Measurements from ENCODE around the gene HAO1. TPM values are rescaled to one million over a fixed set of nuclear protein-coding genes. Genes with fewer than 3 reads are reported as not detected.
A peak's percentile ranks its signal among the peaks of the same experiment; 100 is the strongest.

Gene HAO1
- total and polyA plus RNA-seq, 2 of the 13 experiments (the other 11 are each of a cell fraction or from before 2014, with no cell fraction given), result 0.03 TPM; not detected in 1

DNA sequence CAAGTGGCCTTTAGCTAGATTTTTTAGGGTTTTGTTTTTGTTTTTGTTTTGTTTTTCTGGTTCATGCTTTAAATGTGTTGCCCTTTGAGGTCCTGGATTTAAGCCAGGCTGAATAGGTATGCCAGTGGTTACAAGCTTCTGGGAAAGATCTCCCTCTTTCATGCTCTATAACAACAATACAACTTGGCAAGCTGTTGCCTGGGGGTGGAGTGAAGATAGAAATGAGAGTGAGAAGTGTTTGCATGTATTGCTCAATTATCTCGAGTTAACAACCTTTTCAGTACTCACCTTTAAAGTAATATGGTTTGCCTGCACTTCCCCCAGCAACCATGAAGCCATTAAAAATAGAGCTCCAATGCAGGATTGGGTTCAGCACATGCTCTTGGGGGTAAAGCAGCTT lies 19.2 kb upstream of the HAO1 start:
- no peaks in the 10 kb centered on the region for H4K20me1 ChIP-seq (ENCODE audit: insufficient read depth, low read length)
- H3K27me3 ChIP-seq (ENCODE audit: control insufficient read depth in 1 of 2, insufficient read depth in 2 of 2, low read length in 2 of 2), result peaks cover 0 to 2% of the 10 kb centered on the region in 2 experiments; a peak in 2 of 5 replicates
- no peak overlapping the region for H3K27ac ChIP-seq (ENCODE audit: extremely low read length, insufficient read depth, low read length)
- H3K9ac ChIP-seq (ENCODE audit: insufficient read depth, low read depth, low read length), result no peak overlapping the region
- in situ Hi-C loops (cut with HindIII; ENCODE audit: extremely low pct_ligation_motif_present, low pct_unique_long_range_greater_than_20kb), result no loop called here
- ChIA-PET CTCF (ENCODE audit: low intra/inter-chr PET ratio, low total read pairs) (no interaction called here), POLR2A (no interaction called here)
- no peaks in the 10 kb centered on the region for H3K9me3 ChIP-seq (ENCODE audit: low read length)
- no peak overlapping the region for H3K4me2 ChIP-seq (ENCODE audit: low read depth, low read length)
- H3K4me3 ChIP-seq (replicated peaks in 1 of 3; ENCODE audit: insufficient read depth in 1 of 3, low read depth in 2 of 3, low read length in 3 of 3), result no peak overlapping the region
- BruUV-seq (replicated peaks), result no TSS peak
- no peak for DNase-seq (ENCODE audit: low spot score)
- FAIRE-seq, result peak; percentile 54
- H3K79me2 ChIP-seq (ENCODE audit: insufficient read depth, low read length), result no peaks in the 10 kb centered on the region
- no peaks in the 10 kb centered on the region for H3K36me3 ChIP-seq (replicated peaks in 1 of 2; ENCODE audit: control insufficient read depth in 1 of 2, insufficient read depth in 2 of 2, low read length in 2 of 2)
- intact Hi-C loops (cut with micrococcal nuclease; ENCODE audit: unreplicated experiment), result no loop called here
- H3K4me1 ChIP-seq (ENCODE audit: insufficient read depth, low read length), result no peaks in the 10 kb centered on the region
- no peak for ATAC-seq
- H2AFZ ChIP-seq (ENCODE audit: low read length), result no peak overlapping the region
- TF ChIP-seq, protein P1, sequence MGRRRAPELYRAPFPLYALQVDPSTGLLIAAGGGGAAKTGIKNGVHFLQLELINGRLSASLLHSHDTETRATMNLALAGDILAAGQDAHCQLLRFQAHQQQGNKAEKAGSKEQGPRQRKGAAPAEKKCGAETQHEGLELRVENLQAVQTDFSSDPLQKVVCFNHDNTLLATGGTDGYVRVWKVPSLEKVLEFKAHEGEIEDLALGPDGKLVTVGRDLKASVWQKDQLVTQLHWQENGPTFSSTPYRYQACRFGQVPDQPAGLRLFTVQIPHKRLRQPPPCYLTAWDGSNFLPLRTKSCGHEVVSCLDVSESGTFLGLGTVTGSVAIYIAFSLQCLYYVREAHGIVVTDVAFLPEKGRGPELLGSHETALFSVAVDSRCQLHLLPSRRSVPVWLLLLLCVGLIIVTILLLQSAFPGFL (CRISPR knock-in tag; IDR thresholded peaks at IDR 0.05), result no peak
- TF ChIP-seq NR2F2 (IDR thresholded peaks at IDR 0.05; ENCODE audit: borderline replicate concordance, low read depth), result no peak
- no peak for TF ChIP-seq ZFX (CRISPR knock-in tag; IDR thresholded peaks at IDR 0.05; ENCODE audit: low read depth)
- TF ChIP-seq CEBPG (CRISPR knock-in tag; IDR thresholded peaks at IDR 0.05), result no peak
- TF ChIP-seq, protein P2, sequence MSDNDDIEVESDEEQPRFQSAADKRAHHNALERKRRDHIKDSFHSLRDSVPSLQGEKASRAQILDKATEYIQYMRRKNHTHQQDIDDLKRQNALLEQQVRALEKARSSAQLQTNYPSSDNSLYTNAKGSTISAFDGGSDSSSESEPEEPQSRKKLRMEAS (IDR thresholded peaks at IDR 0.05), result no peak
- TF ChIP-seq, protein P3, sequence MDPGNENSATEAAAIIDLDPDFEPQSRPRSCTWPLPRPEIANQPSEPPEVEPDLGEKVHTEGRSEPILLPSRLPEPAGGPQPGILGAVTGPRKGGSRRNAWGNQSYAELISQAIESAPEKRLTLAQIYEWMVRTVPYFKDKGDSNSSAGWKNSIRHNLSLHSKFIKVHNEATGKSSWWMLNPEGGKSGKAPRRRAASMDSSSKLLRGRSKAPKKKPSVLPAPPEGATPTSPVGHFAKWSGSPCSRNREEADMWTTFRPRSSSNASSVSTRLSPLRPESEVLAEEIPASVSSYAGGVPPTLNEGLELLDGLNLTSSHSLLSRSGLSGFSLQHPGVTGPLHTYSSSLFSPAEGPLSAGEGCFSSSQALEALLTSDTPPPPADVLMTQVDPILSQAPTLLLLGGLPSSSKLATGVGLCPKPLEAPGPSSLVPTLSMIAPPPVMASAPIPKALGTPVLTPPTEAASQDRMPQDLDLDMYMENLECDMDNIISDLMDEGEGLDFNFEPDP (CRISPR knock-in tag; conservative IDR thresholded peaks at IDR 0.05), result no peak
- TF ChIP-seq ZNF879 (CRISPR knock-in tag; IDR thresholded peaks at IDR 0.05), result no peak
- no peak for TF ChIP-seq EP300 (IDR thresholded peaks at IDR 0.05; ENCODE audit: low read depth in 2 of 2, low read length in 2 of 2)
- no peak for TF ChIP-seq EP300 (CRISPR knock-in tag; IDR thresholded peaks at IDR 0.05; ENCODE audit: borderline replicate concordance)
- TF ChIP-seq, protein P4, sequence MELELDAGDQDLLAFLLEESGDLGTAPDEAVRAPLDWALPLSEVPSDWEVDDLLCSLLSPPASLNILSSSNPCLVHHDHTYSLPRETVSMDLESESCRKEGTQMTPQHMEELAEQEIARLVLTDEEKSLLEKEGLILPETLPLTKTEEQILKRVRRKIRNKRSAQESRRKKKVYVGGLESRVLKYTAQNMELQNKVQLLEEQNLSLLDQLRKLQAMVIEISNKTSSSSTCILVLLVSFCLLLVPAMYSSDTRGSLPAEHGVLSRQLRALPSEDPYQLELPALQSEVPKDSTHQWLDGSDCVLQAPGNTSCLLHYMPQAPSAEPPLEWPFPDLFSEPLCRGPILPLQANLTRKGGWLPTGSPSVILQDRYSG (CRISPR knock-in tag; IDR thresholded peaks at IDR 0.05), result no peak
- TF ChIP-seq, protein P5, sequence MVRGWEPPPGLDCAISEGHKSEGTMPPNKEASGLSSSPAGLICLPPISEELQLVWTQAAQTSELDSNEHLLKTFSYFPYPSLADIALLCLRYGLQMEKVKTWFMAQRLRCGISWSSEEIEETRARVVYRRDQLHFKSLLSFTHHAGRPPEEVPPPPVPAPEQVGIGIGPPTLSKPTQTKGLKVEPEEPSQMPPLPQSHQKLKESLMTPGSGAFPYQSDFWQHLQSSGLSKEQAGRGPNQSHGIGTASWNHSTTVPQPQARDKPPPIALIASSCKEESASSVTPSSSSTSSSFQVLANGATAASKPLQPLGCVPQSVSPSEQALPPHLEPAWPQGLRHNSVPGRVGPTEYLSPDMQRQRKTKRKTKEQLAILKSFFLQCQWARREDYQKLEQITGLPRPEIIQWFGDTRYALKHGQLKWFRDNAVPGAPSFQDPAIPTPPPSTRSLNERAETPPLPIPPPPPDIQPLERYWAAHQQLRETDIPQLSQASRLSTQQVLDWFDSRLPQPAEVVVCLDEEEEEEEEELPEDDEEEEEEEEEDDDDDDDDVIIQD (CRISPR knock-in tag; IDR thresholded peaks at IDR 0.05; ENCODE audit: low read depth), result no peak
- TF ChIP-seq RBM22 (optimal IDR thresholded peaks at IDR 0.05; ENCODE audit: low read length), result no peak
- no peak for TF ChIP-seq ZFP36L2 (CRISPR knock-in tag; IDR thresholded peaks at IDR 0.05)
- TF ChIP-seq, protein P6, sequence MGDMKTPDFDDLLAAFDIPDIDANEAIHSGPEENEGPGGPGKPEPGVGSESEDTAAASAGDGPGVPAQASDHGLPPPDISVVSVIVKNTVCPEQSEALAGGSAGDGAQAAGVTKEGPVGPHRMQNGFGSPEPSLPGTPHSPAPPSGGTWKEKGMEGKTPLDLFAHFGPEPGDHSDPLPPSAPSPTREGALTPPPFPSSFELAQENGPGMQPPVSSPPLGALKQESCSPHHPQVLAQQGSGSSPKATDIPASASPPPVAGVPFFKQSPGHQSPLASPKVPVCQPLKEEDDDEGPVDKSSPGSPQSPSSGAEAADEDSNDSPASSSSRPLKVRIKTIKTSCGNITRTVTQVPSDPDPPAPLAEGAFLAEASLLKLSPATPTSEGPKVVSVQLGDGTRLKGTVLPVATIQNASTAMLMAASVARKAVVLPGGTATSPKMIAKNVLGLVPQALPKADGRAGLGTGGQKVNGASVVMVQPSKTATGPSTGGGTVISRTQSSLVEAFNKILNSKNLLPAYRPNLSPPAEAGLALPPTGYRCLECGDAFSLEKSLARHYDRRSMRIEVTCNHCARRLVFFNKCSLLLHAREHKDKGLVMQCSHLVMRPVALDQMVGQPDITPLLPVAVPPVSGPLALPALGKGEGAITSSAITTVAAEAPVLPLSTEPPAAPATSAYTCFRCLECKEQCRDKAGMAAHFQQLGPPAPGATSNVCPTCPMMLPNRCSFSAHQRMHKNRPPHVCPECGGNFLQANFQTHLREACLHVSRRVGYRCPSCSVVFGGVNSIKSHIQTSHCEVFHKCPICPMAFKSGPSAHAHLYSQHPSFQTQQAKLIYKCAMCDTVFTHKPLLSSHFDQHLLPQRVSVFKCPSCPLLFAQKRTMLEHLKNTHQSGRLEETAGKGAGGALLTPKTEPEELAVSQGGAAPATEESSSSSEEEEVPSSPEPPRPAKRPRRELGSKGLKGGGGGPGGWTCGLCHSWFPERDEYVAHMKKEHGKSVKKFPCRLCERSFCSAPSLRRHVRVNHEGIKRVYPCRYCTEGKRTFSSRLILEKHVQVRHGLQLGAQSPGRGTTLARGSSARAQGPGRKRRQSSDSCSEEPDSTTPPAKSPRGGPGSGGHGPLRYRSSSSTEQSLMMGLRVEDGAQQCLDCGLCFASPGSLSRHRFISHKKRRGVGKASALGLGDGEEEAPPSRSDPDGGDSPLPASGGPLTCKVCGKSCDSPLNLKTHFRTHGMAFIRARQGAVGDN (CRISPR knock-in tag; IDR thresholded peaks at IDR 0.05), result no peak
- 0% methylated on average over 1 of the region's 1 CpG for WGBS (ENCODE audit: low lambda C conversion rate)
